Measurements from ENCODE around the gene CASP8. TPM values are rescaled to one million over a fixed set of nuclear protein-coding genes. Genes with fewer than 3 reads are reported as not detected.

The CASP8 gene
- total and polyA plus RNA-seq, 9 of the 15 experiments (the other 6 are each of a cell fraction or from before 2014, with no cell fraction given), result 10.2 to 31.4 (median 19.4) TPM

- no peak for TF ChIP-seq HSF4 (CRISPR knock-in tag; IDR thresholded peaks at IDR 0.05; ENCODE audit: borderline replicate concordance)
- peak; percentile 66; the same call in 1 of the 2 replicates for TF ChIP-seq SMARCA5 (IDR thresholded peaks at IDR 0.05)
- TF ChIP-seq, protein P1, sequence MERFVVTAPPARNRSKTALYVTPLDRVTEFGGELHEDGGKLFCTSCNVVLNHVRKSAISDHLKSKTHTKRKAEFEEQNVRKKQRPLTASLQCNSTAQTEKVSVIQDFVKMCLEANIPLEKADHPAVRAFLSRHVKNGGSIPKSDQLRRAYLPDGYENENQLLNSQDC (CRISPR knock-in tag; IDR thresholded peaks at IDR 0.05), result no peak
- TF ChIP-seq SRF (CRISPR knock-in tag; IDR thresholded peaks at IDR 0.05), result no peak
- TF ChIP-seq ADNP (tag; IDR thresholded peaks at IDR 0.05), result peak; percentile 83
- no peak for TF ChIP-seq MCM3 (IDR thresholded peaks at IDR 0.05)
- TF ChIP-seq RBM25 (IDR thresholded peaks at IDR 0.05; ENCODE audit: low read depth, low read length, severe bottlenecking), result peak; percentile 94
- no peak for TF ChIP-seq ZNF766 (CRISPR knock-in tag; conservative IDR thresholded peaks at IDR 0.05)
- no peak for TF ChIP-seq FOXK2 (conservative IDR thresholded peaks at IDR 0.05 in 1 of 2, IDR thresholded peaks at IDR 0.05 in 1 of 2; ENCODE audit: low read depth in 2 of 2)
- no peak for TF ChIP-seq PREB (CRISPR knock-in tag; IDR thresholded peaks at IDR 0.05)
- TF ChIP-seq E2F4 (CRISPR knock-in tag; IDR thresholded peaks at IDR 0.05; ENCODE audit: low read depth), result no peak
- TF ChIP-seq, protein P2, sequence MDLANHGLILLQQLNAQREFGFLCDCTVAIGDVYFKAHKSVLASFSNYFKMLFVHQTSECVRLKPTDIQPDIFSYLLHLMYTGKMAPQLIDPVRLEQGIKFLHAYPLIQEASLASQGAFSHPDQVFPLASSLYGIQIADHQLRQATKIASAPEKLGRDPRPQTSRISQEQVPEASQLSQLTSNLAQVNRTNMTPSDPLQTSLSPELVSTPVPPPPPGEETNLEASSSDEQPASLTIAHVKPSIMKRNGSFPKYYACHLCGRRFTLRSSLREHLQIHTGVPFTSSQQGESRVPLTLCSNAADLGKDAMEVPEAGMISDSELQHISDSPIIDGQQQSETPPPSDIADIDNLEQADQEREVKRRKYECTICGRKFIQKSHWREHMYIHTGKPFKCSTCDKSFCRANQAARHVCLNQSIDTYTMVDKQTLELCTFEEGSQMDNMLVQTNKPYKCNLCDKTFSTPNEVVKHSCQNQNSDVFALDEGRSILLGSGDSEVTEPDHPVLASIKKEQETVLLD (IDR thresholded peaks at IDR 0.05), result no peak
- no peak for TF ChIP-seq PRPF4 (IDR thresholded peaks at IDR 0.05; ENCODE audit: insufficient read depth, low read depth, low read length, poor library complexity, severe bottlenecking)
- no peak for TF ChIP-seq CEBPZ (IDR thresholded peaks at IDR 0.05; ENCODE audit: borderline replicate concordance, low read depth, low read length)
- TF ChIP-seq, protein P3, sequence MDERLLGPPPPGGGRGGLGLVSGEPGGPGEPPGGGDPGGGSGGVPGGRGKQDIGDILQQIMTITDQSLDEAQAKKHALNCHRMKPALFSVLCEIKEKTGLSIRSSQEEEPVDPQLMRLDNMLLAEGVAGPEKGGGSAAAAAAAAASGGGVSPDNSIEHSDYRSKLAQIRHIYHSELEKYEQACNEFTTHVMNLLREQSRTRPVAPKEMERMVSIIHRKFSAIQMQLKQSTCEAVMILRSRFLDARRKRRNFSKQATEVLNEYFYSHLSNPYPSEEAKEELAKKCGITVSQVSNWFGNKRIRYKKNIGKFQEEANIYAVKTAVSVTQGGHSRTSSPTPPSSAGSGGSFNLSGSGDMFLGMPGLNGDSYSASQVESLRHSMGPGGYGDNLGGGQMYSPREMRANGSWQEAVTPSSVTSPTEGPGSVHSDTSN (CRISPR knock-in tag; IDR thresholded peaks at IDR 0.05; ENCODE audit: low read depth), result no peak
- TF ChIP-seq, protein P3 (tag; conservative IDR thresholded peaks at IDR 0.05; ENCODE audit: low read depth), result no peak
- no peak for TF ChIP-seq HMG20B (CRISPR knock-in tag; IDR thresholded peaks at IDR 0.05)
- TF ChIP-seq HDAC2 (IDR thresholded peaks at IDR 0.05), result peak; percentile 50; the same call in 1 of the 2 replicates
Measured at GRCh38 chr2:201256082-201256481, 4.3 kb upstream of the CASP8 start (continued).
